Bone marrow (tissue), 2 donors: ENCODE measurements around the gene ERICH6B.

Source experiments
- DNase-seq, 2 donors: peaks; one replicate each; lab custom pipeline; 2025; lab: John Stamatoyannopoulos, UW

Gene ERICH6B

GRCh38 chr13:45601680-45602079 lies 13.9 kb downstream of the ERICH6B start:
- no peak for DNase-seq

DNA sequence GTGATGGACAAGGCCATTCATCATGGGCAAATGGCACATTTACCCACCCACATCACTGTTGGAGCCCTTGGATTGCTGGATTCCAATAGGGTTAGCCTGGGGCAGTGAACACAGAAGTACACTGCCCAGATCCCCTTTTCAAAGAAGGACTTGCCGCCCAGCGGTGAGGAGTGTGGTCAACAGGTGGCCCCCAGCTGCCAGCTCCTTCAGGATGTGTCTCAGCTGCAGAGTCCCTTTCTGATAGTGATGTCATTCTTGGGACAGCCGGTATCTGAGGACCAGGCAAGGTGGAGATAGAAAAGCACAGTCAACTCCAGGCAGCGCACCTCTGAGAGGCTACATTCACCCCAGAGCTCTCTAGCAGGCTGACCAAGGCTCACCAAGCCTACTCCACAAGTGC lies 16.9 kb downstream of the ERICH6B start:
- no peak for DNase-seq

DNA sequence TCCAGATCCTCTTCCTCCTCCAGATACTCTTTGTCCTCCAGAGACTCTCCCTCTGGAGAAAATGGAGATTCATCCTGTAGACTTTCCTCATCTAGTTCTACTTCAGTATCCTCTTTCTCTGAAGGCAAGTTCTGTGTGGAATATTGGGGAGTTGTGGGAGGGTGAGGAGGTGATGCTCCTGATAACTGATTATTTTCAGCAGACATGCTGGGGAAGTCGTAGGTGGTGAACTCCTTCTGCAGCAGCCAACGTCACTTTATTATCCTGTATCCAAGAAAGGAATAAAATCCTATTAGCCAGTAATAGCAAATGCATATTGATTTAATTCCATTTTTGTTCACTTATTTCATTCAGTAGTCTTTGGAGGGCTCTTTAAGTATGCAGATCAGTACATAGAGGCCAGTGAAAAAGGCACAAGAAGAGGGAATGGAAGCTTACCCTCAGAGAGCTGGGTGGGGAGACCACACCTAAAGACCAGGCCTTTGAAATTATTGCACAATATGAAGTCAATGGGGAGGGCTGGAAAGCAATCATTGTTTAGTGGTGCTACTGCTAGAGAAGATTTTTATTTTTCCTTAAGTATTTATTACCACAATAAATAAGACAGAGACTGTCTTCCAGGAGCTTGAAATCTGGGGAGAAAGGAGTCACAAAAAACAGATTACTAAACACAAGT lies 18.6 kb downstream of the ERICH6B start:
- DNase-seq, result no peak

- no peak for DNase-seq
Measured at GRCh38 chr13:45595965-45596364, 19.6 kb downstream of the ERICH6B start.

DNA sequence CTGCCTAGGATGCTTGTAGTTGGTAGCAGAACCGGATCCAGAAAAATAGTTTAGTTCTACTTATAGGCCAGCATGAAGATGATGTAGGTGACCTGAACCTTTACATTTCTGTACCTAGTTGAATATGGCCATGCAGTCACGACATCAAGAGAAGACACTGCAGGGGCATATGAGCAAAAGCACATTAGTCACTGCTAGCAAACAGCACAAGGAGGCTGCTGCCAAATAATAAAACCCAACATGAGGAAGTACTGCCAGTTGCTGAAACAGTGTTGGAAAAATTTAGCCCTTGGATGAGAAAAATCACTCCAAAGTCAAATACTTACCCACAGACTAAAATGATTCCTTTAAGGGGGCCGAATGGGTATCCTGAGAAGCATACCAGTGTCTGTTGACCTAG lies 20.8 kb downstream of the ERICH6B start:
- DNase-seq, result no peak

DNA sequence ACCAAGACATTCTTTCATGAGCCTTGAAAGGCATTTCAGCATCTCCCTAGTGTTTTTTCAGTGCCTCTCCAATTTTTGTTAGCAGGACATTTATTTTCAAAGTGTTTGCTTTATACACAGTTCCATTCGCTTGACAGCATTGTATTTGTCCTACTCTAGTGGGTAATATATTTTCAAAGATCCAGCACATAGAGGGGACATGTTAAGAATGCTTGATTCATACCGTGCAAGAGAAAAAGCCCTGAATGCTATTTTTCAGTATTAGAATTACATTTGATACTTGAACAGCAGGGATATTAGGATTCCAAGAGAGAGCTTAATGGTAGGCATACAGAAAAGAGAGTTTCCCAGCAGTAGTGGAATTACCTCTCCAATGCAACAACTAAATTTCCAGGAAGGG lies 21.3 kb downstream of the ERICH6B start:
- DNase-seq, result no peak

DNA sequence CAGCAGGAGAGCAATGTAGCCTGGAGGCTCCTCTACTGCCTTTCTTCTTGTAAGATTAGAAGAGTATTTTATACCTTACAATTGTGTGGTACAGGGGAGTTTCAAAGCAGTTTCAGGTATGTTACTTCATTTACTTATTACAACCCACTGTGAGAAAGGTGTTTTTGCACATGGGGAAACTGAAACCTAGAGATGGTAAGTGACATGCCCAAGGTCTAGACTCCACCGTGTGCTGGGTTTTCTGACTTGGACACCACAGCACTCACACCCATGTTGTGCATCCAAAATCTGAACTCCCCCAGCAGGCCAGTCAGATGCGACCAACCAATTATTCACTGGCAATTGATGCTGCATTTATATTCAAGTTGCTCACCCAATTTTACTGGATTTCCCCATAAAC lies 22.8 kb downstream of the ERICH6B start:
- no peak for DNase-seq

DNA sequence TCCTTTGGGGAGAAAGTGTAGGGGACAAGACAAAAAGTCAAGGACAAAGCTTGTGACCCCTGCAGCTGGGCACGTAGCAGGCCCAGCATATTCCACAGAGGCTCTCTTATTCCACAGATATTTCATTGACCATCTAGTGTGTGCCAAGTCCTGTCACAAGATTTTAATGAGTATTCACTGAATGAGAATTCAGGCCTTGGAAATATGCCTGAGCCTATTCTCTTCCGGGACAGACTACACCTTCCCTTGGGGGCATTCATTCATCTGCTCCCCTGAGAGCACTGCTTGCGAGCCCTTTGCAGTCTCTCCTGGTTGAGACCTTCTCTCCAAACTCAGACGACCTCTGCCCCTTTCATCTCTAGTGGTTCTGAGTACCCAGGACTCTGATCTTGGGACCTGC lies 25.5 kb downstream of the ERICH6B start:
- no peak for DNase-seq

GRCh38 chr13:45587897-45588296 lies 27.6 kb downstream of the ERICH6B start:
- no peak for DNase-seq

DNA sequence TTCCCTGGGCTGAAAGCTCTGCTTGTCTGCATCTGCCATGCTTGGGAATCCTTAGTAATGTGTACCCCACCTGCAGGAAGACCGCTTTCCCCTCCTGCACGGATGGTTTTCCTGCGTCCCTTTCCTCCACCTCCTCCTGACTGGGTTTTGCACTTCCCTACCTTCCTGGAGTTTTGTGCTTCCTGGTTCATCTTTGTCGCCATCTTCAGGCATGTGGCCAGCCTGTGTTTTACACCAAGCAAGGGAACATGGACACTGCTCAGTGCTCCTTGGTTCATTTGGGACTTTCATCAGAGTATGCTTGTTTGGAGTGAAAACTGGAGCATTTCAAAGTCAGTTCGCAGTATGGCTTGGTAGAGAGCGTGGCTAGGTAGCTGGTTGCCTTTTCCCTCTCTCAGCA lies 30.7 kb downstream of the ERICH6B start:
- DNase-seq, result no peak

DNA sequence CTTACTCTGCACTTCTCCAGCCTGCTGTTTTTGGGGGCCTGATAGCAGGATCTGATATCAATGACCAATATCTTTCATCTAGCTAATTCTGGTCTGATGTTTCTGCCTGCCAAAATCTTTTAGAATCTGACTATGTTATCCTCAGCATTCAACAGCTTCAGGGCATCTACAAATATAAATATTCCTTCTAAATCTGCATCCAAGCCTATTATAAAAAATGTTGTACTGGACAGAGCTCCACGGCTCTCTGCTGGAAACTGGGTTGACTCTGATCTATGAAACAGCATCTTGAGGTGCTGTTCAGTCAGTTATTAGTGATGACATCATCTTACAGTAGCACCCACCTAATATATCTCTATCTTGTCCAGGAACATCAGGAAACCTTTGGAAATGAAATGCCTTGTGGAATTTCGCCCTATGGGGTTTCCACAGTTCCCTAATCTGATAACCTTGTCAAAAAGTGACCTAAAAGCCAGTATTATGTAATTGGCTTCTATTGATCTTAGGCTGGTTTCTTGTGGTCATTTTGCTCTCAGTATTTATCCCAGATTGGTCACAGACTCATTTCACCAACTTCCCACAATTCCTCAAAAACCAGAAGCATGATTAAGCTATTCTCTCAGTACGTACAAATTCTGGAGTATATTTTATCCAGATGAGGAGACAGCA lies 33.0 kb downstream of the ERICH6B start:
- DNase-seq, result no peak

- no peak for DNase-seq
Measured at GRCh38 chr13:45576466-45576865, 39.1 kb downstream of the ERICH6B start.

GRCh38 chr13:45575830-45576180 lies 39.7 kb downstream of the ERICH6B start:
- no peak for DNase-seq

GRCh38 chr13:45575146-45575829 lies 40.3 kb downstream of the ERICH6B start:
- DNase-seq, result no peak

- DNase-seq, result no peak
Measured at GRCh38 chr13:45565331-45565730, 50.2 kb downstream of the ERICH6B start.

DNA sequence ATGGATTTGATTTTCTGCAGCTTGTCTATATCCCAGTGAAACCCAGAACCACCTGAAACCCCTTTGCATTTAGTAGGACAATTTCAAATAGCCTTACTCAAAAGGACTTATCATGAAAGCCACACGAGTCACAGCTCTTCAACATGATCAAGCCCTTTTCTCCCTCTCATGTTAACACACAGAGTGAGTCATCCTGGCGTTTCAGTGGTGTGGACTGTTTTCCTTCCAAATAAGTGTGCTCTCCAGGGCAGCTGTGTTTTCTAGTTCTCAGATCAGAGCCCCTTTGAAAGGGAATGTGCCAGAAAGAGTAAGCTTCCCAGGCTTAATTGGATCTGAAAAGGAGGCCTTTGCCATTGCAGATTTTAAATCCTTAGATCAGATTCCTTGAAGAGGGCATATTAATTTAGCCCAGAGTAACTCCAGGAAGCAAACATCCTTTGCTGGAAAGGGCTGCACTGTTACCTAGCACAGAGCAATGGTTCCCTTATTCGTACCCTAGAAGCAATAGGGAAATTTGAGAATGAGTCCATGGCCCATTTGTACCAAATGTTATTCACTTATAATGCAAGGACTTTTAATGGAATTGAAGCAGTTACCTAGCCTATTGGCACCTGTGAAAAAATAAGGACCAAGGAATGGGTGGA lies 51.3 kb downstream of the ERICH6B start:
- no peak for DNase-seq

DNA sequence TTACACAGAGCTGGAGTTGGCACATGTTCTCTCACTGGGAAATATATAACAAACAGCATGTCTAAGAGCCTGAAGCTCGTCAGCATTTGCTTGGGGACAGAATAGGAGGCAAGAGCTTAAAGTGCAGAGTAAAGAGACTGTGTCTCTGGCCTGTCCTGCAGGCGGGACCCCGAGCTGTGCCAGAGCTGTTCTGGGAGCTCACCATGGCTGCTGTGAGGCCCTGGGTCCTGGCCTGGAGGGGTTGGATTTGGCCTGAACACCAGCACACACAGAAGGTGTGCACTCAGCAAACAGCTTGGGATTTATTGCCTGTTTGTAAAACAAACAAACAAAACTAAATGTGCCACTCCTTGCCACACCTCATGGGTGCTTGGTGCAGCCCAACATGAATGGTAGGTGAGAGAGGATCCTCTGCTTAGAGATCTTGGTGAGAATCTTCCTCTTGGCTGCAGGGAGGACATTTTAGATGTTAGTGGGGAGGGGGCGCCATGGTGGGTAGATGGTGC lies 60.9 kb downstream of the ERICH6B start:
- no peak for DNase-seq

DNA sequence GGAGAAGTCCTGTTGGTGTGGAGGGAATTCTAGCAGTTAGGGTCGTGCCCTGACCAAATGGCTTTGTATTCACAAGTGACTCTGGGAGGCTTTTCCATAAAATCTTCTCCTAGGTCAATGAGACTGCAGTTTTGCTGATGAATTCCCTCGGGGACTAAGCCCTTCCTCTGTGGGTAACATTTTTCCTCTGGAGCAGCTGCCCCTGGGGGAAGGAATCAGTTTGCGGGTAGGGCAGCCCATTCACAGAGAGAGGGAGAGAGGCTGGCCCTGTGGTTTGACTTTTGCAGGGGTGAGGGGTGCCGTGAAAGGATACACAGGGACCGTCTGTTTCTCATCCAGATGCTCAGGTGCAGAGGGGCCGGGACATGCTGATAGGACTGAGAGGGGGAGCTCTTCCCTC lies 67.3 kb downstream of the ERICH6B start:
- no peak for DNase-seq

DNA sequence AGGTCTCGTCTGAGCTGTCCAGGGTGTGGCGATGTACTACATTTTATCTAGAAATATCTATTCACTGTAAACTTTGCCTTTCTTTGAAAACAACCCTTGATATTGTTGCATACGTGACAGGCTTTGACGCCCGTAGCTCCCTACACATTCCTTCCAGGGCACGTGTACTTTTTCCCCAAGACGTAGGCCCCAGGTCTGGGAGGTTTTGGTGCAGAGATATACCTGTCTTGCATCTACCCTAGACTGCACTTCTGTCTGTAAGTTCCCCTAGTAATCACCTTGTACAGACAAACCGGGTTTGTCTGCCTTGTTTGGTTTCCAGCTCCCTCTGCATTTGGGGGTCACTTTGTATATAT lies 69.2 kb downstream of the ERICH6B start:
- DNase-seq, result no peak

DNA sequence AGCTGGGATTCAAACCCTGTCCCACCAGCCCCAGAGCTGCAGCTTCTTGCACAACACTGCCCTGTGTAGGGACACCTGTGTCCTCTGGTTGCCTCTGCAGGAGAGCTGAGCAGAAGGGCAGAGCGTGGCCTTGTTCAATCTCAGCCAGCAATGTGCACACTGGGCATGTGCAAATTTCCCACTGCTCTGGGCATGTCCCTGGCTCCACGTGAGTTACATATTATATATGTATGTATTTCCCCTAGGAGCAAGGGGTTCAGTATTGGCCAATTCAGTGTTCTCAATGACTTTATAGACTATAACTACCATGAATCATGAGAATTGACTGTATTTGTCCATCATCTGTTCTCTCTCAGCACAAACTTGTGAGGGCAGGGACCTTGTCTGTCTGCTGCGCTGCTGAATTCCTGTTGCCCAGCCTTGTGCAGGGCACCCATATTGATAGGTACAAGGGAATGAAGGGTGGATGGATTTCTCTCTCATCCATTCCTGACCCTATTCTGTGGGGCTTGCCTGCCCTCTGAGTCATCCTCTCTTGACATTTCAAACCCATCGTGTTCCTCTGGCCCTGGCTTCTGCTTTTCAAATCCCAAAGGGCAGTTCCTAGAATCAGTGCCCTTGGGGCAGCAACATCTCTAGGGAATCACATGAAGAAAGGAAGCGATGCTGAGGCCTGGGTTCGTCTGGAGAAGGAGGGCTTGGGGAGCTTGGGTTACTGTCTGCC lies 69.7 kb downstream of the ERICH6B start:
- DNase-seq, result no peak

GRCh38 chr13:45544520-45544919 lies 71.0 kb downstream of the ERICH6B start:
- no peak for DNase-seq

GRCh38 chr13:45542878-45543277 lies 72.7 kb downstream of the ERICH6B start:
- no peak for DNase-seq
